ENCODE results near the gene TXNRD3.

The TXNRD3 gene

DNA sequence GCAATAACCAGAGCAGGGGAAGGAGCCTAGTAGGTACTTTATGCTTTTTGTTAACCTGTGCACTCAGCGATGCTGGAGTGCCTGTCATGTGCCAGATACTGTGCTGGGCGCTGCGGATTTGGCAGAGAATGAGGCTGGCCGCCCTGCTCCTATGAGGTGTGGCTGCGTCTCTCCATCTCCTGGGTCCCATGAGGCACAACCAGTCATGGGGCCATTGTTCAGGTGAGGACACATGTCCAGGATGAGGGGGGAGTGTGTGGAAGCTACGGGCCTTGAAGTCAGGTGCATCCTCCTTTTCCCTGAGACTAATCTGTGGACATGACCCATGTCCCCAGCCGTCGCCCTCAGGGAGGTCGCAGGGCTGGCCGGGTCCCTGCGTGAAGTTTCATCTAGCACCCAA, 963 bp upstream of the TXNRD3 start:
- no peaks in the 10 kb centered on the region for H3K79me2 ChIP-seq (ENCODE audit: control insufficient read depth, low read length)
- no peaks in the 10 kb centered on the region for H3F3A ChIP-seq (ENCODE audit: control insufficient read depth, insufficient read depth)
- no peak overlapping the region for H3K4me2 ChIP-seq (ENCODE audit: low read length)
- H3K4me1 ChIP-seq (ENCODE audit: control insufficient read depth, low read length): no peaks in the 10 kb centered on the region
- H4K20me1 ChIP-seq (ENCODE audit: control insufficient read depth, insufficient read depth, low read depth, low read length): no peaks in the 10 kb centered on the region
- no peak overlapping the region for H3K27ac ChIP-seq (ENCODE audit: low read depth, low read length)
- no peaks in the 10 kb centered on the region for H3K9me2 ChIP-seq (replicated peaks; ENCODE audit: control insufficient read depth, low read length)
- no peaks in the 10 kb centered on the region for H3K9me3 ChIP-seq (ENCODE audit: control insufficient read depth, insufficient read depth, low read length)
- no peak for TF ChIP-seq EZH2phosphoT487 (IDR thresholded peaks at IDR 0.05; ENCODE audit: borderline replicate concordance, low read length)
- TF ChIP-seq, protein P1, sequence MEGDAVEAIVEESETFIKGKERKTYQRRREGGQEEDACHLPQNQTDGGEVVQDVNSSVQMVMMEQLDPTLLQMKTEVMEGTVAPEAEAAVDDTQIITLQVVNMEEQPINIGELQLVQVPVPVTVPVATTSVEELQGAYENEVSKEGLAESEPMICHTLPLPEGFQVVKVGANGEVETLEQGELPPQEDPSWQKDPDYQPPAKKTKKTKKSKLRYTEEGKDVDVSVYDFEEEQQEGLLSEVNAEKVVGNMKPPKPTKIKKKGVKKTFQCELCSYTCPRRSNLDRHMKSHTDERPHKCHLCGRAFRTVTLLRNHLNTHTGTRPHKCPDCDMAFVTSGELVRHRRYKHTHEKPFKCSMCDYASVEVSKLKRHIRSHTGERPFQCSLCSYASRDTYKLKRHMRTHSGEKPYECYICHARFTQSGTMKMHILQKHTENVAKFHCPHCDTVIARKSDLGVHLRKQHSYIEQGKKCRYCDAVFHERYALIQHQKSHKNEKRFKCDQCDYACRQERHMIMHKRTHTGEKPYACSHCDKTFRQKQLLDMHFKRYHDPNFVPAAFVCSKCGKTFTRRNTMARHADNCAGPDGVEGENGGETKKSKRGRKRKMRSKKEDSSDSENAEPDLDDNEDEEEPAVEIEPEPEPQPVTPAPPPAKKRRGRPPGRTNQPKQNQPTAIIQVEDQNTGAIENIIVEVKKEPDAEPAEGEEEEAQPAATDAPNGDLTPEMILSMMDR (IDR thresholded peaks at IDR 0.05; ENCODE audit: low read depth, low read length, poor library complexity, severe bottlenecking): no peak
- no peaks in the 10 kb centered on the region; the same call in 1 of the 2 replicates for H3K27me3 ChIP-seq (ENCODE audit: control insufficient read depth, low read length)
- H3K4me3 ChIP-seq (ENCODE audit: low read length): no peak overlapping the region
- no peaks in the 10 kb centered on the region for H3K36me3 ChIP-seq (ENCODE audit: control insufficient read depth, low read length)

DNA sequence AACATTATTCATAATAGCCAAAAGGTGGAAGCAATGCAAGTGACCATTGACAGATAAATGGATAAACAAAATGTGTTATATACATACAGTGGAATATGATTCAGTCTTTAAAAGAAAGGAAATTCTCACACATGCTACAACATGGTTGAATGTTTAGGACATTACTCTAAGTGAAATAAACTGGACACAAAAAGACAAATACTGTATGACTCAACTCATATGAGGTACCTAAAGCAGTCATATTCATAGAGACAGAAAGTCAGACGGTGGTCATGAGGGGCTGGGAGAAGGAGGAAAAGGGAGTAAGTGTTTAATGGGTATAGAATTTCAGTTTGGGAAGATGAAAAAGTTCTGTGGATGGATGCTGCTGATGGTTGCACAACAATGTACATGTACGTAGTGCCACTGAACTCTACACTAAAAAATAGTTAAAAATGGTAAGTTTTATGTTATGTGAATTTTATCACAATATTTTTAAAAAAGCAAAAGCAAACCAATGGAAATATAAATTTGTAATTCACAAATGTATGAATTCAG, 5.3 kb downstream of the TXNRD3 start:
- Histone ChIP-seq H3K4me1 (ENCODE audit: control insufficient read depth, low read length) (no peaks in the 10 kb centered on the region), H3K4me2 (ENCODE audit: low read length) (no peak overlapping the region), H3K4me3 (ENCODE audit: low read length) (no peak overlapping the region), H3K36me3 (ENCODE audit: control insufficient read depth, low read length) (no peaks in the 10 kb centered on the region), H3K9me3 (ENCODE audit: control insufficient read depth, insufficient read depth, low read length) (no peaks in the 10 kb centered on the region), H3K27me3 (ENCODE audit: control insufficient read depth, low read length) (peaks cover 4% of the 10 kb centered on the region; the same call in 1 of the 2 replicates), H3K27ac (ENCODE audit: low read depth, low read length) (no peak overlapping the region), H3K79me2 (ENCODE audit: control insufficient read depth, low read length) (no peaks in the 10 kb centered on the region), H3K9me2 (replicated peaks; ENCODE audit: control insufficient read depth, low read length) (no peaks in the 10 kb centered on the region), H4K20me1 (ENCODE audit: control insufficient read depth, insufficient read depth, low read depth, low read length) (no peaks in the 10 kb centered on the region), H3F3A (ENCODE audit: control insufficient read depth, insufficient read depth) (no peaks in the 10 kb centered on the region)
- no peak for TF ChIP-seq EZH2phosphoT487 (IDR thresholded peaks at IDR 0.05; ENCODE audit: borderline replicate concordance, low read length)
- TF ChIP-seq, protein P1 (IDR thresholded peaks at IDR 0.05; ENCODE audit: low read depth, low read length, poor library complexity, severe bottlenecking): no peak

DNA sequence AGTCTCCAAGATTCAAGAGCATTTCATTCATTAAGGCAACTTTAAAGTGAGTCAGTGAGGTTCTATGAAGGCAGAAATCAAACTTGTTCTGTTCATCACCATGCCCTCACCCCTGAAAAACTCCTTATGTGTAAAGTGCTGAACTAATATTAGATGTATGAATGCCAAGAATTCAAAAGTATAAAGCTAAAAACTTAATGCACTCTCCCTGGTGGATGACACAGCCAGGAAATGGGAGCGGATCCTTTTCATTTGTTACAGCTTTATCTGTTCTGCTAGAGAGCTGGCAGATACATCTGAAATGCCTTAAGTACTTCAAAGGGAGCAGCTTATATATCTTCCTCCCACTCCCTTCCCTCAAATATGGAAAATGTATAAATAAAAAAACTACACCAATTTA, 8.2 kb downstream of the TXNRD3 start:
- no peak overlapping the region for H3K4me2 ChIP-seq (ENCODE audit: low read length)
- TF ChIP-seq, protein P1 (IDR thresholded peaks at IDR 0.05; ENCODE audit: low read depth, low read length, poor library complexity, severe bottlenecking): no peak
- no peak for TF ChIP-seq EZH2phosphoT487 (IDR thresholded peaks at IDR 0.05; ENCODE audit: borderline replicate concordance, low read length)
- no peak overlapping the region for H3K4me3 ChIP-seq (ENCODE audit: low read length)
- H3F3A ChIP-seq (ENCODE audit: control insufficient read depth, insufficient read depth): no peaks in the 10 kb centered on the region
- H3K27ac ChIP-seq (ENCODE audit: low read depth, low read length): no peak overlapping the region
- H3K9me3 ChIP-seq (ENCODE audit: control insufficient read depth, insufficient read depth, low read length): no peaks in the 10 kb centered on the region
- H3K9me2 ChIP-seq (replicated peaks; ENCODE audit: control insufficient read depth, low read length): no peaks in the 10 kb centered on the region
- no peaks in the 10 kb centered on the region for H3K4me1 ChIP-seq (ENCODE audit: control insufficient read depth, low read length)
- H4K20me1 ChIP-seq (ENCODE audit: control insufficient read depth, insufficient read depth, low read depth, low read length): no peaks in the 10 kb centered on the region
- no peaks in the 10 kb centered on the region for H3K36me3 ChIP-seq (ENCODE audit: control insufficient read depth, low read length)
- peaks cover 13% of the 10 kb centered on the region for H3K27me3 ChIP-seq (ENCODE audit: control insufficient read depth, low read length)
- H3K79me2 ChIP-seq (ENCODE audit: control insufficient read depth, low read length): no peaks in the 10 kb centered on the region

All from DOHH2 (cell line).